ENCODE measurements around the gene SLC9A9. TPM values are rescaled to one million over a fixed set of nuclear protein-coding genes. Genes with fewer than 3 reads are reported as not detected.

SLC9A9 gene
- total RNA-seq, 1 experiment from 2014 or later = 1.5 TPM

GRCh38 chr3:143548861-143549497 lies 299.3 kb downstream of the SLC9A9 start:
- intact Hi-C loops (cut with micrococcal nuclease; ENCODE audit: unreplicated experiment) = no loop called here
- H3K9me3 Mint-ChIP-seq (ENCODE audit: low read depth, unreplicated experiment) = peaks cover 17% of the 10 kb centered on the region
- H3K36me3 Mint-ChIP-seq (ENCODE audit: insufficient read depth, unreplicated experiment) = no peaks in the 10 kb centered on the region
- CTCF ChIA-PET = no interaction called here
- no peak for DNase-seq
- H3K27ac Mint-ChIP-seq (ENCODE audit: unreplicated experiment) = no peak overlapping the region
- no peaks in the 10 kb centered on the region for H3K4me1 Mint-ChIP-seq (ENCODE audit: low read depth, unreplicated experiment)
- no peak overlapping the region for H3K4me3 Mint-ChIP-seq (ENCODE audit: low read depth, unreplicated experiment)
- BruUV-seq (replicated peaks) = no TSS peak
- TF ChIP-seq, protein P1, sequence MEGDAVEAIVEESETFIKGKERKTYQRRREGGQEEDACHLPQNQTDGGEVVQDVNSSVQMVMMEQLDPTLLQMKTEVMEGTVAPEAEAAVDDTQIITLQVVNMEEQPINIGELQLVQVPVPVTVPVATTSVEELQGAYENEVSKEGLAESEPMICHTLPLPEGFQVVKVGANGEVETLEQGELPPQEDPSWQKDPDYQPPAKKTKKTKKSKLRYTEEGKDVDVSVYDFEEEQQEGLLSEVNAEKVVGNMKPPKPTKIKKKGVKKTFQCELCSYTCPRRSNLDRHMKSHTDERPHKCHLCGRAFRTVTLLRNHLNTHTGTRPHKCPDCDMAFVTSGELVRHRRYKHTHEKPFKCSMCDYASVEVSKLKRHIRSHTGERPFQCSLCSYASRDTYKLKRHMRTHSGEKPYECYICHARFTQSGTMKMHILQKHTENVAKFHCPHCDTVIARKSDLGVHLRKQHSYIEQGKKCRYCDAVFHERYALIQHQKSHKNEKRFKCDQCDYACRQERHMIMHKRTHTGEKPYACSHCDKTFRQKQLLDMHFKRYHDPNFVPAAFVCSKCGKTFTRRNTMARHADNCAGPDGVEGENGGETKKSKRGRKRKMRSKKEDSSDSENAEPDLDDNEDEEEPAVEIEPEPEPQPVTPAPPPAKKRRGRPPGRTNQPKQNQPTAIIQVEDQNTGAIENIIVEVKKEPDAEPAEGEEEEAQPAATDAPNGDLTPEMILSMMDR (IDR thresholded peaks at IDR 0.05; ENCODE audit: unreplicated experiment) = no peak
- H3K27me3 Mint-ChIP-seq (ENCODE audit: unreplicated experiment) = no peaks in the 10 kb centered on the region

- Mint-ChIP-seq H3K36me3 (ENCODE audit: insufficient read depth, unreplicated experiment) (no peaks in the 10 kb centered on the region), H3K27ac (ENCODE audit: unreplicated experiment) (no peak overlapping the region), H3K27me3 (ENCODE audit: unreplicated experiment) (no peaks in the 10 kb centered on the region), H3K4me1 (ENCODE audit: low read depth, unreplicated experiment) (no peaks in the 10 kb centered on the region), H3K9me3 (ENCODE audit: low read depth, unreplicated experiment) (peaks cover 17% of the 10 kb centered on the region), H3K4me3 (ENCODE audit: low read depth, unreplicated experiment) (no peak overlapping the region)
- no TSS peak for BruUV-seq (replicated peaks)
- TF ChIP-seq, protein P1 (IDR thresholded peaks at IDR 0.05; ENCODE audit: unreplicated experiment) = no peak
- intact Hi-C loops (cut with micrococcal nuclease; ENCODE audit: unreplicated experiment) = no loop called here
- CTCF ChIA-PET = no interaction called here
- no peak for DNase-seq
These were observed 299.9 kb downstream of the SLC9A9 start for GRCh38 chr3:143548393-143548792.

DNA sequence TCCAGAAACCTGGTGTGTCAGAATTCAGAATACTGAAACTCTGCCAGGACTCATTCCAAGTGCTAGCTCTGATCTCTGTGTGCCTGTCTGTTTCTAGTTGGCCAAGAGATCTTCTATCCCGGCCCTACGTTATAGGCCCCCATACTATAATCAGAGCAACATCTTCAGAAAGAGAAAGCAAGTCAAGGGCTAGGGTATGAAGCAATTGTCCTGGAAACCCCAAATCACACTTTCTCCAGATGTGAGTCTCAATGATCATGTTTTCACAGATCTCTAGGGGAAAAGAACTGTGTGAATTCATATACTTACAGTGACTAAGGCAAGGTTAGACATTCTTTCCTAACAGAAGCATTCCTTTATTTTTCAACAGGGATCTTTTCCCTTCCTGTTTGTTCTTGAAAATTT lies 309.7 kb downstream of the SLC9A9 start:
- intact Hi-C loops (cut with micrococcal nuclease; ENCODE audit: unreplicated experiment) = no loop called here
- CTCF ChIA-PET = no interaction called here
- DNase-seq = no peak

DNA sequence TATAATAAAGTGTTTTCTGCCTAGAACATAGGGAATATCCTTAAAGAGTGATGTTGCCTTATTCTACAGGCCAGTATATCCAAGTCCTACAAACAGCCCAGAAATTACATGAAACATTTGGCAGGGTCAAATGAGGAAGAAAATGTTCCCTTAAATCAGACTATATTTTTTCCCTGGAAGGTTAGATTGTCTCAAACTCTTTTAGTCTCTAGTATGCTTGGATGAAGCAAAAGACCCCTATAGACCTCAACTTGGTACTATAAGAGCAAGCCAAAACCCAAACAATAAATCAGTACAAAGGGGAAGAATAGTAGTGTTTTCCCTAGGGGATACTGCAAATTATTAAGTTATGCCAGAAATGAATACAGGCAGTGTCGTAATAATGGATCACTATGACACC lies 310.2 kb downstream of the SLC9A9 start:
- TF ChIP-seq, protein P1 (IDR thresholded peaks at IDR 0.05; ENCODE audit: unreplicated experiment) = no peak
- no TSS peak for BruUV-seq (replicated peaks)
- Mint-ChIP-seq H3K4me1 (ENCODE audit: low read depth, unreplicated experiment) (no peaks in the 10 kb centered on the region), H3K9me3 (ENCODE audit: low read depth, unreplicated experiment) (no peaks in the 10 kb centered on the region), H3K36me3 (ENCODE audit: insufficient read depth, unreplicated experiment) (no peaks in the 10 kb centered on the region), H3K4me3 (ENCODE audit: low read depth, unreplicated experiment) (no peak overlapping the region), H3K27ac (ENCODE audit: unreplicated experiment) (no peak overlapping the region), H3K27me3 (ENCODE audit: unreplicated experiment) (no peaks in the 10 kb centered on the region)
- intact Hi-C loops (cut with micrococcal nuclease; ENCODE audit: unreplicated experiment) = no loop called here
- CTCF ChIA-PET = no interaction called here
- no peak for DNase-seq

More for the DNA sequence above, 309.7 kb downstream of the SLC9A9 start:
- Mint-ChIP-seq H3K9me3 (ENCODE audit: low read depth, unreplicated experiment) (no peaks in the 10 kb centered on the region), H3K36me3 (ENCODE audit: insufficient read depth, unreplicated experiment) (no peaks in the 10 kb centered on the region), H3K27me3 (ENCODE audit: unreplicated experiment) (no peaks in the 10 kb centered on the region), H3K27ac (ENCODE audit: unreplicated experiment) (no peak overlapping the region), H3K4me3 (ENCODE audit: low read depth, unreplicated experiment) (no peak overlapping the region), H3K4me1 (ENCODE audit: low read depth, unreplicated experiment) (no peaks in the 10 kb centered on the region)
- no TSS peak for BruUV-seq (replicated peaks)
- TF ChIP-seq, protein P1 (IDR thresholded peaks at IDR 0.05; ENCODE audit: unreplicated experiment) = no peak

Data from Calu3 (cell line).